K562 (cell line): ENCODE data around the gene FITM1. TPM values are rescaled to one million over a fixed set of nuclear protein-coding genes. Genes with fewer than 3 reads are reported as not detected.

Source experiments
- ATAC-seq: fragments of 200-7000 bp; cut with Tn5 transposase; 3 replicates; pipeline ENCODE4 v1.9.1; 2020; ENCODE audit warnings: moderate library complexity
- BruUV-seq: library from RNA; stranded (reverse); fragments of 400-500 nt; replicated peaks from 2 replicates; lab custom pipeline; 2021; lab: Mats Ljungman, UMichigan
- CTCF ChIA-PET: fragments of 300-600 bp; formaldehyde crosslinking; extraction: SDS; loops from one replicate; lab custom pipeline; 2021; ENCODE audit warnings: low intra/inter-chr PET ratio; lab: Yijun Ruan, JAX
- POLR2A ChIA-PET: fragments of 300-600, 350-650 bp; sonication (Branson Sonifier 250); formaldehyde crosslinking; extraction: SDS; loops from one replicate; lab custom pipeline; 2021; ENCODE audit warnings: antibody characterized with exemption, inconsistent platforms; lab: Yijun Ruan, JAX
- DNase-seq, 4 experiments: peaks; one replicate each; pipeline versions ENCODE4 v3.0.0 to v3.0.0-alpha.2; 2011 to 2018; ENCODE audit warnings: low spot score in 3 of 4, mixed read lengths in 3 of 4; ENCODE audit errors: extremely low read depth in 1 of 4
- FAIRE-seq: peaks from 2 replicates; lab custom pipeline; 2011; peaks lifted over from hg19 to GRCh38; lab: Jason Lieb, UNC
- H2AFZ ChIP-seq: 2 replicates; pipeline ENCODE4 v1.6.0; 2011; ENCODE audit warnings: low read depth, low read length, control low read depth, inconsistent platforms
- H3K27ac ChIP-seq: fragments of 200-600 bp; 3 replicates; pipeline ENCODE4 v1.8.0; 2011; ENCODE audit warnings: low read depth, mild to moderate bottlenecking, control low read depth, inconsistent platforms, low read length, moderate library complexity, mixed read lengths; ENCODE audit errors: extremely low read depth
- H3K27me3 ChIP-seq, 2 experiments: fragments of 300-600 bp in 1 of 2; 2 replicates in 1 of 2; 3 replicates in 1 of 2; pipeline versions ENCODE4 v1.6.0 to v1.8.0; 2011; ENCODE audit warnings: inconsistent platforms in 2 of 2, low read length in 2 of 2, mild to moderate bottlenecking in 1 of 2, mixed read lengths in 1 of 2, moderate library complexity in 1 of 2; ENCODE audit not compliant: control insufficient read depth in 2 of 2, insufficient read depth in 2 of 2
- H3K36me3 ChIP-seq: fragments of 300-600 bp; 3 replicates; pipeline ENCODE4 v1.8.0; 2011; ENCODE audit warnings: mild to moderate bottlenecking, low read length, inconsistent platforms; ENCODE audit not compliant: control insufficient read depth, insufficient read depth
- H3K4me1 ChIP-seq, 2 experiments: fragments of 200-600 bp in 1 of 2; replicated peaks in 1 of 2; 2 replicates in 1 of 2; 3 replicates in 1 of 2; pipeline versions ENCODE4 v1.5.1 to v1.8.0; 2011; ENCODE audit warnings: inconsistent platforms in 2 of 2, low read length in 2 of 2, mild to moderate bottlenecking in 1 of 2, mixed read lengths in 1 of 2, moderate library complexity in 1 of 2; ENCODE audit not compliant: control insufficient read depth in 2 of 2, insufficient read depth in 2 of 2
- H3K4me2 ChIP-seq: 2 replicates; pipeline ENCODE4 v1.6.1; 2011; ENCODE audit warnings: low read length, control low read depth, inconsistent platforms, mixed read lengths; ENCODE audit not compliant: insufficient read depth
- H3K4me3 ChIP-seq: fragments of 200-600 bp; sonication (generic), shearing (Covaris generic); 2 replicates; pipeline ENCODE4 v1.5.1; 2016; ENCODE audit warnings: control low read depth, inconsistent platforms
- H3K79me2 ChIP-seq: fragments of 200-600 bp; 3 replicates; pipeline ENCODE4 v1.8.0; 2011; ENCODE audit warnings: low read length, inconsistent platforms; ENCODE audit not compliant: control insufficient read depth, insufficient read depth
- H3K9ac ChIP-seq, 2 experiments: 2 replicates each; pipeline versions ENCODE4 v1.6.0 to v1.6.1; 2011; ENCODE audit warnings: low read depth in 2 of 2, low read length in 2 of 2, control low read depth in 1 of 2, inconsistent platforms in 1 of 2, mild to moderate bottlenecking in 1 of 2, mixed read lengths in 1 of 2; ENCODE audit not compliant: insufficient read depth in 1 of 2
- H3K9me1 ChIP-seq: one replicate; pipeline ENCODE4 v1.6.0; 2011; ENCODE audit warnings: inconsistent platforms, mild to moderate bottlenecking, low read length, moderate library complexity; ENCODE audit not compliant: control insufficient read depth, insufficient read depth
- H3K9me3 ChIP-seq: replicated peaks from 2 replicates; pipeline ENCODE4 v1.5.1; 2011; ENCODE audit warnings: low read depth, low read length, inconsistent platforms; ENCODE audit not compliant: control insufficient read depth, insufficient read depth
- H4K20me1 ChIP-seq: replicated peaks from 2 replicates; pipeline ENCODE4 v1.6.1; 2011; ENCODE audit warnings: low read length, inconsistent platforms, mixed read lengths; ENCODE audit not compliant: control insufficient read depth, insufficient read depth
- CBFA2T3 ChIP-seq: fragments of 450-650 bp; IDR thresholded peaks from 2 replicates; pipeline ENCODE4 v1.6.1; 2017
- DMBX1 ChIP-seq: fragments of 250-450 bp; sonication (Bioruptor Pico); IDR thresholded peaks from 2 replicates; pipeline ENCODE4 v1.8.0; 2022; ENCODE audit warnings: inconsistent platforms, mild to moderate bottlenecking, moderate library complexity, borderline replicate concordance
- FIP1L1 ChIP-seq: fragments of 200-400 bp; formaldehyde crosslinking; IDR thresholded peaks from 2 replicates; pipeline ENCODE4 v1.6.1; 2018; ENCODE audit warnings: mild to moderate bottlenecking, low read depth, low read length; ENCODE audit not compliant: poor library complexity, severe bottlenecking
- KDM5B ChIP-seq: fragments of 200-600 bp; sonication (generic); IDR thresholded peaks from 2 replicates; pipeline ENCODE4 v1.6.1; 2012; ENCODE audit warnings: low read depth, mild to moderate bottlenecking, moderate library complexity, low read length, control low read depth, inconsistent platforms; ENCODE audit not compliant: insufficient replicate concordance
- POLR2G ChIP-seq: fragments of 200-400 bp; formaldehyde crosslinking; IDR thresholded peaks from 2 replicates; pipeline ENCODE4 v1.6.1; 2017; ENCODE audit warnings: low read depth, mild to moderate bottlenecking, antibody characterized with exemption, low read length, moderate library complexity
- PTBP1 ChIP-seq: fragments of 200-400 bp; formaldehyde crosslinking; IDR thresholded peaks from 2 replicates; pipeline ENCODE4 v1.6.1; 2017; ENCODE audit warnings: low read depth, low read length
- RBFOX2 ChIP-seq: fragments of 200-400 bp; formaldehyde crosslinking; IDR thresholded peaks from 2 replicates; pipeline ENCODE4 v1.6.1; 2017; ENCODE audit warnings: low read depth, mild to moderate bottlenecking, low read length, moderate library complexity
- SPI1 ChIP-seq: IDR thresholded peaks from 2 replicates; pipeline ENCODE4 v1.6.1; 2011; ENCODE audit warnings: low read depth, low read length, control low read depth, borderline replicate concordance
- TCFL5 ChIP-seq: fragments of 250-450 bp; sonication (Bioruptor Pico); conservative IDR thresholded peaks from 2 replicates; pipeline ENCODE4 v1.6.1; 2021; ENCODE audit warnings: mild to moderate bottlenecking, moderate library complexity, matching md5 sums
- TFAM ChIP-seq: fragments of 250-450 bp; sonication (Bioruptor Pico); conservative IDR thresholded peaks from 2 replicates; pipeline ENCODE4 v1.5.0; 2021; ENCODE audit warnings: mild to moderate bottlenecking, moderate library complexity
- ZNF584 ChIP-seq: fragments of 200-800 bp; sonication (Bioruptor generic); IDR thresholded peaks from 2 replicates; pipeline ENCODE4 v1.6.1; 2016; ENCODE audit warnings: low read depth, mild to moderate bottlenecking, missing genetic modification characterization, missing compliant biosample characterization
- ZNF589 ChIP-seq: fragments of 200-800 bp; sonication (Bioruptor generic); IDR thresholded peaks from 2 replicates; pipeline ENCODE4 v1.6.1; 2016; ENCODE audit warnings: low read depth, missing genetic modification characterization, missing compliant biosample characterization
- WGBS: fragments of 100-300 bp; shearing (Covaris generic); methylation state at CpG from one replicate; pipeline ENCODE4 v1.1.6; 2016; ENCODE audit warnings: low coverage, mixed read lengths; ENCODE audit not compliant: insufficient coverage; ENCODE audit errors: missing lambda C conversion rate; 5-methylcytosine and 5-hydroxymethylcytosine counted together
- in situ Hi-C: fragments of 300-500 bp; cut with MboI; formaldehyde crosslinking; loops from 4 replicates; pipeline ENCODE4 v1.15.0; 2018; ENCODE audit warnings: inconsistent platforms, mixed read lengths
- intact Hi-C: fragments of 100-400 bp; cut with micrococcal nuclease; formaldehyde crosslinking; loops from 2 replicates; pipeline ENCODE4 v1.14.2; 2022
- polyA plus RNA-seq, 8 experiments: library from polyadenylated mRNA; depleted of rRNA in 4 of 8; stranded (reverse) in 5 of 8; unstranded in 3 of 8; fragments of >200 nt; fragmentation: Nextera tagmentation in 2 of 8; fragmentation: Illumina TruSeq in 1 of 8; extraction: Ambion mirVana in 2 of 8; extraction: Trizol in 1 of 8; gene quantifications; 2 replicates each; pipeline versions ENCODE4 v1.2.1 to v1.2.3, GENCODE V29; 2011 to 2014; ENCODE audit warnings: inconsistent platforms in 1 of 8, missing spikeins in 1 of 8
- total RNA-seq, 7 experiments: library from RNA; depleted of rRNA in 6 of 7; stranded (reverse); fragments of >200 nt in 6 of 7; fragmentation: Illumina TruSeq in 2 of 7; extraction: Trizol in 2 of 7; gene quantifications; 2 replicates each; pipeline versions ENCODE4 v1.2.1 to v1.2.3, GENCODE V29; 2011 to 2021; ENCODE audit warnings: low replicate concordance in 1 of 7
- TF ChIP-seq, protein P1 (sequence below): fragments of 250-450 bp; sonication (Bioruptor Pico); IDR thresholded peaks from 2 replicates; pipeline ENCODE4 v1.5.0; 2021; ENCODE audit warnings: mild to moderate bottlenecking, borderline replicate concordance
- TF ChIP-seq, protein P2 (sequence below): fragments of 150-350 bp; conservative IDR thresholded peaks from 2 replicates; pipeline ENCODE4 v1.6.1; 2014; ENCODE audit warnings: low read length
- TF ChIP-seq, protein P3 (sequence below): fragments of 450-650 bp; formaldehyde crosslinking; IDR thresholded peaks from 2 replicates; pipeline ENCODE4 v1.4.0; 2020; ENCODE audit warnings: mild to moderate bottlenecking, moderate library complexity

The FITM1 gene
- total and polyA plus RNA-seq, 9 of the 15 experiments (the other 6 are each of a cell fraction or from before 2014, with no cell fraction given) = 0.09 to 0.20 TPM; not detected in 7

DNA sequence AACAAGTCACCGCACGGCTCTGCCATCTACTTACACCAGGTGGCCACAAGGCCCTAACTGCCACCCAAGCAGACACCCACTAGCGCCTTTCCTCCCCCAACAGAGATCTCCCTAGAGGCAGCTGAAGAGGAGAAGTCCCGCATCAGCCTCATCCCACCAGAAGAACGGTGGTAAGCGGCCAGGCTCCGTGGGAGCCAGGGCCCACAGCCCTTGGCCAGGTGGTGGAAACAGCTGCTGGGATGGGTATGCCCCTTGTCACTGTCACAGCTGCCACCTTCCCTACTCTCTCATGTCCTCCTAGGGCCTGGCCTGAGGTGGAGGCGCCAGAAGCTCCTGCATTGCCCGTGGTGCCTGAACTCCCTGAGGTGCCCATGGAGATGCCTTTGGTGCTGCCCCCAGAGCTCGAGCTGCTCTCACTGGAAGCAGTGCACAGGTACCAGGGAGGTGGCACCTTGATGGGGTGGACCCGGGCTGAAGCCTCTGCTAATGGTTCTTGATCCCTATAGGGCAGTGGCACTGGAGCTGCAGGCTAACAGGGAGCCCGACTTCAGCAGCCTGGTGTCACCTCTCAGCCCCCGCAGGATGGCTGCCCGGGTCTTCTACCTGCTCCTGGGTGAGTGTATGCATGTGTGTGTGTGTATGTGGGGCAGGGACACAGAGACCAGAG lies 49.0 kb downstream of the FITM1 start:
- WGBS = 85% methylated on average over 11 of the region's 14 CpGs
- H3K9ac ChIP-seq = no peak overlapping the region
- no peaks in the 10 kb centered on the region; a peak in 2 of 5 replicates for H3K4me1 ChIP-seq
- H3K79me2 ChIP-seq = no peaks in the 10 kb centered on the region
- H3K4me3 ChIP-seq = no peak overlapping the region
- H3K27ac ChIP-seq = no peak overlapping the region
- no peak for ATAC-seq
- no peak overlapping the region for H2AFZ ChIP-seq
- BruUV-seq = no TSS peak
- H3K36me3 ChIP-seq = peaks cover 57% of the 10 kb centered on the region; the same call in 2 of the 3 replicates
- in situ Hi-C loops = no loop called here
- H4K20me1 ChIP-seq = no peaks in the 10 kb centered on the region
- ChIA-PET CTCF (no interaction called here), POLR2A (interaction anchor here (0.6 to 1.4 kb wide), 6 partner anchors 9 to 64 kb away, joined by 3 to 6 read pairs (median 4); partner anchors contain the start of genes IPO4, IRF9 and TM9SF1)
- no peaks in the 10 kb centered on the region for H3K9me3 ChIP-seq
- DNase-seq = no peak
- no peak for FAIRE-seq
- H3K27me3 ChIP-seq = no peaks in the 10 kb centered on the region
- no peaks in the 10 kb centered on the region for H3K9me1 ChIP-seq
- intact Hi-C loops = no loop called here
- no peak overlapping the region for H3K4me2 ChIP-seq
- no peak for TF ChIP-seq ZNF584 (CRISPR knock-in tag)
- no peak for TF ChIP-seq FIP1L1
- TF ChIP-seq TFAM (CRISPR knock-in tag) = no peak
- no peak for TF ChIP-seq DMBX1
- no peak for TF ChIP-seq TCFL5 (CRISPR knock-in tag)
- no peak for TF ChIP-seq KDM5B
- TF ChIP-seq, protein P1, sequence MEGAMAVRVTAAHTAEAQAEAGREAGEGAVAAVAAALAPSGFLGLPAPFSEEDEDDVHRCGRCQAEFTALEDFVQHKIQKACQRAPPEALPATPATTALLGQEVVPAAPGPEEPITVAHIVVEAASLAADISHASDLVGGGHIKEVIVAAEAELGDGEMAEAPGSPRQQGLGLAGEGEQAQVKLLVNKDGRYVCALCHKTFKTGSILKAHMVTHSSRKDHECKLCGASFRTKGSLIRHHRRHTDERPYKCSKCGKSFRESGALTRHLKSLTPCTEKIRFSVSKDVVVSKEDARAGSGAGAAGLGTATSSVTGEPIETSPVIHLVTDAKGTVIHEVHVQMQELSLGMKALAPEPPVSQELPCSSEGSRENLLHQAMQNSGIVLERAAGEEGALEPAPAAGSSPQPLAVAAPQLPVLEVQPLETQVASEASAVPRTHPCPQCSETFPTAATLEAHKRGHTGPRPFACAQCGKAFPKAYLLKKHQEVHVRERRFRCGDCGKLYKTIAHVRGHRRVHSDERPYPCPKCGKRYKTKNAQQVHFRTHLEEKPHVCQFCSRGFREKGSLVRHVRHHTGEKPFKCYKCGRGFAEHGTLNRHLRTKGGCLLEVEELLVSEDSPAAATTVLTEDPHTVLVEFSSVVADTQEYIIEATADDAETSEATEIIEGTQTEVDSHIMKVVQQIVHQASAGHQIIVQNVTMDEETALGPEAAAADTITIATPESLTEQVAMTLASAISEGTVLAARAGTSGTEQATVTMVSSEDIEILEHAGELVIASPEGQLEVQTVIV (CRISPR knock-in tag) = no peak
- TF ChIP-seq CBFA2T3 = no peak
- TF ChIP-seq POLR2G = 0 out of 2 replicates have a peak, but pooled peaks have one; percentile 45
- TF ChIP-seq, protein P2, sequence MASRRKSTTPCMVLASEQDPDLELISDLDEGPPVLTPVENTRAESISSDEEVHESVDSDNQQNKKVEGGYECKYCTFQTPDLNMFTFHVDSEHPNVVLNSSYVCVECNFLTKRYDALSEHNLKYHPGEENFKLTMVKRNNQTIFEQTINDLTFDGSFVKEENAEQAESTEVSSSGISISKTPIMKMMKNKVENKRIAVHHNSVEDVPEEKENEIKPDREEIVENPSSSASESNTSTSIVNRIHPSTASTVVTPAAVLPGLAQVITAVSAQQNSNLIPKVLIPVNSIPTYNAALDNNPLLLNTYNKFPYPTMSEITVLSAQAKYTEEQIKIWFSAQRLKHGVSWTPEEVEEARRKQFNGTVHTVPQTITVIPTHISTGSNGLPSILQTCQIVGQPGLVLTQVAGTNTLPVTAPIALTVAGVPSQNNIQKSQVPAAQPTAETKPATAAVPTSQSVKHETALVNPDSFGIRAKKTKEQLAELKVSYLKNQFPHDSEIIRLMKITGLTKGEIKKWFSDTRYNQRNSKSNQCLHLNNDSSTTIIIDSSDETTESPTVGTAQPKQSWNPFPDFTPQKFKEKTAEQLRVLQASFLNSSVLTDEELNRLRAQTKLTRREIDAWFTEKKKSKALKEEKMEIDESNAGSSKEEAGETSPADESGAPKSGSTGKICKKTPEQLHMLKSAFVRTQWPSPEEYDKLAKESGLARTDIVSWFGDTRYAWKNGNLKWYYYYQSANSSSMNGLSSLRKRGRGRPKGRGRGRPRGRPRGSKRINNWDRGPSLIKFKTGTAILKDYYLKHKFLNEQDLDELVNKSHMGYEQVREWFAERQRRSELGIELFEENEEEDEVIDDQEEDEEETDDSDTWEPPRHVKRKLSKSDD = no peak
- TF ChIP-seq ZNF589 (CRISPR knock-in tag) = no peak
- TF ChIP-seq, protein P3, sequence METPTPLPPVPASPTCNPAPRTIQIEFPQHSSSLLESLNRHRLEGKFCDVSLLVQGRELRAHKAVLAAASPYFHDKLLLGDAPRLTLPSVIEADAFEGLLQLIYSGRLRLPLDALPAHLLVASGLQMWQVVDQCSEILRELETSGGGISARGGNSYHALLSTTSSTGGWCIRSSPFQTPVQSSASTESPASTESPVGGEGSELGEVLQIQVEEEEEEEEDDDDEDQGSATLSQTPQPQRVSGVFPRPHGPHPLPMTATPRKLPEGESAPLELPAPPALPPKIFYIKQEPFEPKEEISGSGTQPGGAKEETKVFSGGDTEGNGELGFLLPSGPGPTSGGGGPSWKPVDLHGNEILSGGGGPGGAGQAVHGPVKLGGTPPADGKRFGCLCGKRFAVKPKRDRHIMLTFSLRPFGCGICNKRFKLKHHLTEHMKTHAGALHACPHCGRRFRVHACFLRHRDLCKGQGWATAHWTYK (CRISPR knock-in tag) = no peak
- TF ChIP-seq PTBP1 = no peak
- TF ChIP-seq RBFOX2 = peak; percentile 41
- TF ChIP-seq SPI1 = no peak
